Stimulated activated CD8-positive, alpha-beta memory T cell treated with anti-CD3 and anti-CD28 coated beads, Interleukin-12 subunit alpha, Interleukin-12 subunit beta, amount 100 ng/mL, for 4 hours (primary cell): Measurements from ENCODE around the gene ZNF451.
"Not testable (repeated sequence)": the region's sequence is repeated elsewhere in the genome, so short reads cannot be mapped to it uniquely, and the experiment has no call there.

Source experiments
- DNase-seq: peaks from one replicate; pipeline ENCODE4 v3.0.0-alpha.2; 2020; ENCODE audit warnings: low read depth

The ZNF451 gene

GRCh38 chr6:57089687-57090457 lies at the start of gene ZNF451:
TSS of gene ZNF451 (plus strand) at chr6:57090188. CDS start at chr6:57090254, 66 bp downstream.
- DNase-seq = peak; percentile 95

- DNase-seq = not testable (repeated sequence)
Observed at GRCh38 chr6:57044061-57044460, 45.9 kb upstream of the ZNF451 start.

GRCh38 chr6:57044568-57044967 lies 45.4 kb upstream of the ZNF451 start:
- no peak for DNase-seq

GRCh38 chr6:57046332-57047256 lies 43.4 kb upstream of the ZNF451 start, which contains the start of gene KIAA1586:
TSS of gene KIAA1586 (plus strand) at chr6:57046693. CDS start at chr6:57046756, 63 bp downstream.
- DNase-seq = peak; percentile 59

GRCh38 chr6:57047257-57047585 lies 42.8 kb upstream of the ZNF451 start:
- DNase-seq = not testable (repeated sequence)

- not testable (repeated sequence) for DNase-seq
Observed at GRCh38 chr6:57047859-57048258, 42.1 kb upstream of the ZNF451 start.

- no peak for DNase-seq
Observed at GRCh38 chr6:57048577-57048976, 41.4 kb upstream of the ZNF451 start.

GRCh38 chr6:57063847-57064246 lies 26.1 kb upstream of the ZNF451 start:
- no peak for DNase-seq

- DNase-seq = no peak
Observed at GRCh38 chr6:57064809-57065208, 25.2 kb upstream of the ZNF451 start.

- DNase-seq = no peak
Observed at GRCh38 chr6:57068061-57068460, 21.9 kb upstream of the ZNF451 start.

GRCh38 chr6:57069228-57069627 lies 20.8 kb upstream of the ZNF451 start:
- no peak for DNase-seq

- DNase-seq = no peak
Observed at GRCh38 chr6:57069920-57070331, 20.1 kb upstream of the ZNF451 start.

- DNase-seq = no peak
Observed at GRCh38 chr6:57072108-57072507, 17.9 kb upstream of the ZNF451 start.

- no peak for DNase-seq
Observed at GRCh38 chr6:57074383-57074782, 15.6 kb upstream of the ZNF451 start.

- DNase-seq = no peak
Observed at GRCh38 chr6:57075092-57075491, 14.9 kb upstream of the ZNF451 start.

- DNase-seq = no peak
Observed at GRCh38 chr6:57078531-57079207, 11.3 kb upstream of the ZNF451 start.

GRCh38 chr6:57085471-57085870 lies 4.5 kb upstream of the ZNF451 start:
- DNase-seq = no peak

GRCh38 chr6:57086843-57087242 lies 3.1 kb upstream of the ZNF451 start:
- no peak for DNase-seq

- no peak for DNase-seq
Observed at GRCh38 chr6:57087916-57088315, 2.1 kb upstream of the ZNF451 start.

GRCh38 chr6:57089265-57089664 lies 723 bp upstream of the ZNF451 start:
- no peak for DNase-seq

GRCh38 chr6:57090458-57091067 lies 575 bp downstream of the ZNF451 start:
- not testable (repeated sequence) for DNase-seq

GRCh38 chr6:57091375-57091774 lies 1.4 kb downstream of the ZNF451 start:
- DNase-seq = not testable (repeated sequence)
